Urinary bladder (tissue), 4 donors: ENCODE results near the gene ZFY. TPM values are rescaled to one million over a fixed set of nuclear protein-coding genes. Genes with fewer than 3 reads are reported as not detected.

Source experiments
- DNase-seq: peaks from one replicate; pipeline ENCODE4 v3.0.0-alpha.2; 2015; ENCODE audit errors: extremely low spot score
- H3K27ac ChIP-seq: one replicate; pipeline ENCODE4 v1.5.1; 2013; ENCODE audit warnings: low read depth, mild to moderate bottlenecking, moderate library complexity
- H3K36me3 ChIP-seq: one replicate; pipeline ENCODE4 v1.6.1; 2013; ENCODE audit warnings: mild to moderate bottlenecking, moderate library complexity; ENCODE audit not compliant: insufficient read depth
- H3K4me1 ChIP-seq: one replicate; pipeline ENCODE4 v1.6.1; 2013; ENCODE audit warnings: mild to moderate bottlenecking, moderate library complexity; ENCODE audit not compliant: insufficient read depth
- H3K4me3 ChIP-seq: one replicate; pipeline ENCODE4 v1.5.1; 2013; ENCODE audit warnings: low read depth, low read length
- WGBS: extraction: QIAGEN DNeasy Blood & Tissue Kit; methylation state at CpG from one replicate; pipeline ENCODE4 v1.1.7; 2013; 5-methylcytosine and 5-hydroxymethylcytosine counted together
- polyA plus RNA-seq: library from polyadenylated mRNA; stranded (reverse); fragments of 200-250 nt; gene quantifications from one replicate; pipeline ENCODE4 v1.2.3, GENCODE V29; 2013
- total RNA-seq: library from RNA; depleted of rRNA; stranded (reverse); fragments of >200 nt; gene quantifications from one replicate; pipeline ENCODE4 v1.2.3, GENCODE V29; 2014
- donor health status: healthy with polysubstance abuse.
- donor health status: healthy.

The ZFY gene
- total RNA-seq = not detected
- 6.0 TPM for polyA plus RNA-seq

GRCh38 chrY:2934861-2935715 is at the start of gene ZFY:
ZFY (plus strand) TSS chrY:2935381; CDS start chrY:2953937, 18,556 bp downstream.
- under 1% methylated on average over 91 of the region's 91 CpGs for WGBS
- Histone ChIP-seq H3K4me1 (no peaks in the 10 kb centered on the region), H3K27ac (peak within 1 kb of the TSS; percentile 99), H3K4me3 (peak within 1 kb of the TSS; percentile 58), H3K36me3 (no peaks in the 10 kb centered on the region)
- no peak for DNase-seq

- Histone ChIP-seq H3K36me3 (no peaks in the 10 kb centered on the region), H3K4me3 (no peak overlapping the region), H3K4me1 (no peaks in the 10 kb centered on the region), H3K27ac (no peak overlapping the region)
- WGBS = 47% methylated on average over 3 of the region's 3 CpGs
- no peak for DNase-seq
Measured at GRCh38 chrY:2885880-2886279, 49.3 kb upstream of the ZFY start.

DNA sequence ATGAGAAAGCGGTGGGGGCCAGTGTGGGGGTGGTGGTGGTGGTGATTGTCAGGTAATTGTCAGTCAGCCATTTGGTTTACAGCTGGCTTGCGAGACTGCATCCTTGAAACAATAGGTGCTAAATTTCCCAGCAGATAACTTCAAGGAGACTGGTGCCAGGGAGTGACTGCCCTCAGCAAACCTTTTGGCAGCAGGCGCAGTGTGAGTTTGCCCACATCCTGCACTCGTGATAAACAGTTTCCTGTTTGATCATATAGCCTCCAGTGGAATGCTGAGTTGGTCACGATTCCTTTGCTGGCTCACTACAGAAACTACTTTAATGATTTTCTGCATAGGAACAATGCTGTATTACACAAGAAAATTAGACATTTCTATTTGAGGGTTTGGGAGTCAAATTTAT is 47.8 kb upstream of the ZFY start:
- Histone ChIP-seq H3K4me3 (no peak overlapping the region), H3K4me1 (no peaks in the 10 kb centered on the region), H3K27ac (no peak overlapping the region), H3K36me3 (no peaks in the 10 kb centered on the region)
- DNase-seq = no peak
- 51% methylated on average over 5 of the region's 5 CpGs for WGBS

DNA sequence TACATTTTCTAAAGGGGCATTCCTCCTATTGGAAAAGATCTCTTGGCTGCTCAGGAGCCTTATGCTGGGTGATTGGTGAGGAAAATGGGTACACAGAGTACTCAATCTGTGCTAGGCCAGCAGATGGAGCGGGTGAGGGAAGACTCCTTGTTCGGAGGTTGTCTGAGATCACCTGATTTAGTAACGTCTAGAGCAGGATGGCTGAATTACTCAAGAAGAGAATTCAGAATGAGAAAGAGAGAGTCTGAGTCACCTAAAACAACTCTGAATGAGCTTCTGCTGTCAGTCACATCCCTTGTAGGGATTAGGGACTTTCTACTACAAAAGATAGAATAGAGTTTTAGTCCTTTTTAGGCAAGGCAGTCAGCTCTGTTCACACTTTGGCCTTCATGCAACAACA is 47.2 kb upstream of the ZFY start:
- DNase-seq = no peak
- WGBS = 78% methylated on average over 3 of the region's 3 CpGs
- no peaks in the 10 kb centered on the region for H3K4me1 ChIP-seq
- no peak overlapping the region for H3K4me3 ChIP-seq
- H3K36me3 ChIP-seq = no peaks in the 10 kb centered on the region
- no peak overlapping the region for H3K27ac ChIP-seq

DNA sequence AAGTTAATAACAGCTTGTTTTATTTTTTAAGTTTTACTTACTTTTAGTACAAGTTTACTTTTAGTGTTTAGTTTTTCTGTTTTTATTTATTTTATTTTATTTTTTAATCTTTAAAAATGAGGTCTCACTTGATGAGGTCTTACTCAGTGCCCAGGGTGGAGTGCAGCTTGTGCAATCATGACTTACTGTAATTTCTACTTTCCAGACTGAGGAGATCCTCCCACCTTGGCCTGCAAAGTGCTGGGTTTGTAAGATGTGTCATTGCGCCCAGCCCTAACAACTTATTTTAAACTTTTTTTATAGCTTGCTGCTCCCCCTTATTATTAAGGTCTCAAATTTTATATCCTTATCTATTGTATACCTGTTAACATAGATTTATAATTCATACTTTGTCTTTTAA is 41.7 kb upstream of the ZFY start:
- no peaks in the 10 kb centered on the region for H3K4me1 ChIP-seq
- no peak overlapping the region for H3K27ac ChIP-seq
- 85% methylated on average over 1 of the region's 1 CpG for WGBS
- H3K4me3 ChIP-seq = no peak overlapping the region
- DNase-seq = no peak
- H3K36me3 ChIP-seq = no peaks in the 10 kb centered on the region

DNA sequence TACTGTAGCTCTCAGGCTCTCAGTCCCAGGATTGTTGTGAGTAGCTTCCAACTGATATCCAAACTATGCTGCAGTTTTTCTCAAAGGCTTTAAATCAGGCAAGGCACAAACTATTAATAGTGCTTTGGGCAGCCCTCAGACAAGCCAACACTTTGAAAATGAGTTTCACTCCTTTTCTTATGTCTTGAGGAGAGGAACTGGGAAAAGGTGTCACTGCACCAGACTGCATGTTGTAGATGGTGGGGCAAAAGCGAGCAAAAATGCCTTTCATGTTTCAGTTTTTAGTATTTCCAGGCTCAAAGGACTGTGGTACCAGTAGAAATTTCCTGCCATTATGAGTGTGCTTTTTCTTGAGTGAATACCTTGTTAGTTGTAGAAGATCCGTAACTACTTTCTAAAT is 39.1 kb upstream of the ZFY start:
- Histone ChIP-seq H3K4me3 (no peak overlapping the region), H3K27ac (no peak overlapping the region), H3K36me3 (no peaks in the 10 kb centered on the region), H3K4me1 (no peaks in the 10 kb centered on the region)
- DNase-seq = no peak
- 96% methylated on average over 2 of the region's 2 CpGs for WGBS

DNA sequence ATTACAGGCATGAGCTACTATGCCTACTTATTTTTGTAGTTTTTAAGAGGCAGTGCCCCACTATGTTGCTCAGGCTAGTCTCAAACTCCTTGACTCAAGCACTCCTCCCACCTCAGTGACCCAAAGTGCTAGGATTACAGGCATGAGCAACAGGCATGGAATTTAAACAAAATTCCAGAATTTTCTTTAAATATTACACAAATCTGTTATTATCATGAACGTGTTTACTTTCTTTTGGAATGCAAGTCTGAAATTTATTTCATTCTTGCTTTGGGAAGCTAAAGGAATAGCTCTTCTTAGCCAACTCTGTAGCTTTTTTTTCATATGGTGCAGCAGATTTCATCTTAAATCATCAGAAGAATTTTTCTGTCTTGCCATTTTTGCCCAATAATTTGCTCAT is 27.8 kb upstream of the ZFY start:
- Histone ChIP-seq H3K36me3 (no peaks in the 10 kb centered on the region), H3K4me3 (no peak overlapping the region), H3K4me1 (no peaks in the 10 kb centered on the region), H3K27ac (no peak overlapping the region)
- WGBS = 28% methylated on average over 1 of the region's 1 CpG
- DNase-seq = no peak

DNA sequence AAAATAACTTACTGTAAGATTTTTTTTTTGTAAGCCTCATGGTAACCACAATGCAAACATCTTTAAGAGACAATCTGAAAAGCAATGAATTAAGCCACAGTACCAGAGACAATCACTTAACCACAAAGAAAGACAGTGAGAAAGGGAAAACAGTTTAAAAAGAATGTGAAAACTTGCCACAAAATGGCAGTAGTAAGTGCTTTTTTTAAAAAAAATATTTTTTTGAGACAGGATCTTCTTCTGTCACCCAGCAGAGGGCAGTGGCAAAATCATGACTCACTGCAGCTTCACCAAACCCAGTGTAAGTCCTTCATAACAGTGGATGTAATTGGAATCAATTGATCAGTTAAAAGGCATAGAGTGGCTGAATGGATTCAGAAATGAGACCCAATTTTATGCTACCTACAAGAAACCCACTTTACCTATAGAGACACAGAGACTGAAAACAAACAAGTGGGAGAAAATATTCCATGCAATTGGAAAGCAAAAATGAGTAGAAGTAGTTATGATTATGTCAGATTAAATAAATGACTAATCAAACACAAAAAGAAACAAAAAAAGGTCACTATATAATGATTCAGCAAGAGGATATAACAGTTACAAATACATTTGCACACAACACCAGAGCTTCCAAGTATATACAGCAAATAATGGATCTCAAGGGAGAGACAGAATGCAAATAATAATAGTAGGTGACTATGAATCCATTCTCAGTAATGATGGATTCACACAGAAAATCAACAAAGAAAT is 21.9 kb upstream of the ZFY start:
- Histone ChIP-seq H3K27ac (no peak overlapping the region), H3K4me3 (no peak overlapping the region), H3K36me3 (no peaks in the 10 kb centered on the region), H3K4me1 (no peaks in the 10 kb centered on the region)
- no peak for DNase-seq

GRCh38 chrY:2934078-2934477 is 1.1 kb upstream of the ZFY start:
- no peak overlapping the region for H3K4me3 ChIP-seq
- peak overlapping the region; percentile 38 for H3K27ac ChIP-seq
- WGBS = 15% methylated on average over 10 of the region's 10 CpGs
- H3K4me1 ChIP-seq = no peaks in the 10 kb centered on the region
- no peaks in the 10 kb centered on the region for H3K36me3 ChIP-seq
- DNase-seq = no peak

- DNase-seq = peak; percentile 75
- peak overlapping the region; percentile 99 for H3K27ac ChIP-seq
- no peaks in the 10 kb centered on the region for H3K36me3 ChIP-seq
- under 1% methylated on average over 63 of the region's 63 CpGs for WGBS
- H3K4me3 ChIP-seq = peak overlapping the region; percentile 58
- H3K4me1 ChIP-seq = no peaks in the 10 kb centered on the region
Measured at GRCh38 chrY:2935716-2936435, 695 bp downstream of the ZFY start.

DNA sequence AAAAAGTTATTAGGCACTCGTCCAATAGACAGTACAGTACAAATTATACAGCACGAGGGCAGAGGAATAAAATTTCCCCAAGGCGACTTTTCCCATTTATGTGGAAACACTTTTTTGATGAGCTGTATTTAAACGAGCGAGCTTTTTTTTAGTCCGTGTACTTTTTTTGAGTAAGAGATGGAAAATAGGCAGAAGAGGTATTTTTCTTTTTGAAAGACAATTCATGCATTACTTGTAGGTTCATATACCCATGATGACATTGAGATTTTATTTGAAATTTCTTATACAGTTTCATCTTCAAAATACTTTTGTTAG is 1.2 kb downstream of the ZFY start:
- under 1% methylated on average over 6 of the region's 6 CpGs for WGBS
- Histone ChIP-seq H3K4me3 (peak overlapping the region; percentile 58), H3K36me3 (no peaks in the 10 kb centered on the region), H3K27ac (peak overlapping the region; percentile 99), H3K4me1 (no peaks in the 10 kb centered on the region)
- DNase-seq = no peak

DNA sequence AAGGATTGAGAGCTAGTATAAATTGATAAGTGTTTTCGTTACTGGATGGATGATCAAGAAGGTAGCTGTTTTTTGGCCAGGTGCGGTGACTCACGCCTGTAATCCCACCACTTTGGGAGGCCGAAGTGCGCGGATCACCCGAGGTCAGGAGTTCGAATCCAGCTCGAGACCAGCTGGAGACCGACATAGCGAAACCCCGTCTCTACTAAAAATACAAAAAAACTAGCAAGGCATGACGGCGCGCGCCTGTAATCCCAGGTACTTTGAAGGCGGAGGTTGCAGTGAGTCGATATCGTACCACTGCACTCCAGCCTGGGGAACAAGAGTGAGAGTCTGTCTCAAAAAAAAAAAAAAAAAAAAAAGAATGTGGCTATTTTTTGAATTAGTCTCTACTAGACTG is 2.0 kb downstream of the ZFY start:
- no peak overlapping the region for H3K4me3 ChIP-seq
- DNase-seq = no peak
- H3K36me3 ChIP-seq = no peaks in the 10 kb centered on the region
- H3K27ac ChIP-seq = peak overlapping the region; percentile 38
- no peaks in the 10 kb centered on the region for H3K4me1 ChIP-seq
- 84% methylated on average over 19 of the region's 19 CpGs for WGBS

- H3K4me3 ChIP-seq = no peak overlapping the region
- no peaks in the 10 kb centered on the region for H3K4me1 ChIP-seq
- no peaks in the 10 kb centered on the region for H3K36me3 ChIP-seq
- no peak for DNase-seq
- WGBS = 96% methylated on average over 7 of the region's 7 CpGs
- H3K27ac ChIP-seq = no peak overlapping the region
Measured at GRCh38 chrY:2949590-2950252, 14.5 kb downstream of the ZFY start.
